Panc1 (cell line): Measurements from ENCODE around the gene HEPHL1. TPM values are rescaled to one million over a fixed set of nuclear protein-coding genes. Genes with fewer than 3 reads are reported as not detected.
"Not testable (repeated sequence)": the region's sequence is repeated elsewhere in the genome, so short reads cannot be mapped to it uniquely, and the experiment has no call there.

Experiments used
- ATAC-seq: fragments of 200-7000 bp; cut with Tn5 transposase; 2 replicates; pipeline ENCODE4 v1.9.1; 2020; ENCODE audit warnings: mild to moderate bottlenecking, moderate library complexity
- BruUV-seq: library from RNA; stranded (reverse); fragments of 400-500 nt; replicated peaks from 2 replicates; lab custom pipeline; 2021; lab: Mats Ljungman, UMichigan
- CTCF ChIA-PET: fragments of 300-600 bp; sonication (Branson Sonifier 250); formaldehyde crosslinking; loops from one replicate; lab custom pipeline; 2022; ENCODE audit warnings: antibody characterized with exemption; lab: Charles Lee
- POLR2A ChIA-PET: fragments of 300-600 bp; sonication (Branson Sonifier 250); formaldehyde crosslinking; loops from one replicate; lab custom pipeline; 2022; ENCODE audit warnings: antibody characterized with exemption; lab: Charles Lee
- DNase-seq: peaks from one replicate; pipeline ENCODE4 v3.0.0-alpha.2; 2010; ENCODE audit warnings: low read depth, low spot score
- H3K27ac ChIP-seq: 2 replicates; pipeline ENCODE4 v1.5.1; 2011; ENCODE audit warnings: mild to moderate bottlenecking, low read length, inconsistent platforms
- H3K27me3 ChIP-seq: fragments of 200-500 bp; sonication (Bioruptor generic); 2 replicates; pipeline ENCODE4 v1.6.0; 2014; ENCODE audit warnings: low read length, inconsistent platforms; ENCODE audit not compliant: control insufficient read depth, insufficient read depth
- H3K36me3 ChIP-seq: fragments of 200-500 bp; sonication (Bioruptor generic); 2 replicates; pipeline ENCODE4 v1.5.1; 2014; ENCODE audit warnings: inconsistent platforms, mild to moderate bottlenecking, low read length, moderate library complexity; ENCODE audit not compliant: control insufficient read depth, insufficient read depth
- H3K4me1 ChIP-seq: 2 replicates; pipeline ENCODE4 v1.5.1; 2011; ENCODE audit warnings: inconsistent platforms, mild to moderate bottlenecking, low read length, moderate library complexity; ENCODE audit not compliant: control insufficient read depth, insufficient read depth
- H3K4me3 ChIP-seq, 2 experiments: 2 replicates each; pipeline ENCODE4 v1.5.1; 2011 to 2012; ENCODE audit warnings: low read depth in 2 of 2, low read length in 2 of 2, mild to moderate bottlenecking in 2 of 2, inconsistent platforms in 1 of 2, moderate library complexity in 1 of 2
- H3K9me3 ChIP-seq: fragments of 200-500 bp; sonication (Bioruptor generic); 2 replicates; pipeline ENCODE4 v1.5.1; 2014; ENCODE audit warnings: low read depth, mild to moderate bottlenecking, inconsistent platforms, low read length, moderate library complexity; ENCODE audit not compliant: control insufficient read depth, insufficient read depth
- POLR2AphosphoS5 ChIP-seq: IDR thresholded peaks from 2 replicates; pipeline ENCODE4 v1.6.1; 2012; ENCODE audit warnings: mild to moderate bottlenecking, low read depth, low read length, moderate library complexity
- SIN3A ChIP-seq: IDR thresholded peaks from 2 replicates; pipeline ENCODE4 v1.6.1; 2012; ENCODE audit warnings: low read depth, mild to moderate bottlenecking, low read length, moderate library complexity, borderline replicate concordance; ENCODE audit not compliant: insufficient read depth
- TCF7L2 ChIP-seq: IDR thresholded peaks from 2 replicates; pipeline ENCODE4 v1.6.1; 2011; ENCODE audit warnings: mild to moderate bottlenecking, low read depth, low read length, inconsistent platforms
- in situ Hi-C: cut with HindIII; loops from 2 replicates; pipeline ENCODE4 v1.10.0; 2016; ENCODE audit warnings: low sequenced_read_pairs, low pct_unique_long_range_greater_than_20kb
- intact Hi-C: fragments of 100-400 bp; cut with micrococcal nuclease; formaldehyde crosslinking; loops from one replicate; pipeline ENCODE4 v1.10.0; 2022; ENCODE audit not compliant: unreplicated experiment
- total RNA-seq: library from RNA; stranded (reverse); gene quantifications from one replicate; pipeline ENCODE4 v1.2.1, GENCODE V29; 2021; ENCODE audit not compliant: unreplicated experiment
- TF ChIP-seq, protein P1 (sequence below), 2 experiments: IDR thresholded peaks; 2 replicates each; pipeline ENCODE4 v1.6.1; 2011 to 2012; ENCODE audit warnings: low read depth in 2 of 2, control low read depth in 1 of 2, low read length in 1 of 2, mild to moderate bottlenecking in 1 of 2, moderate library complexity in 1 of 2; ENCODE audit not compliant: insufficient read depth in 1 of 2
- TF ChIP-seq, protein P2 (sequence below): fragments of 450-650 bp; IDR thresholded peaks from 2 replicates; pipeline ENCODE4 v1.5.1; 2017; ENCODE audit warnings: mild to moderate bottlenecking

Gene HEPHL1
- total RNA-seq, 1 experiment from 2014 or later, result not detected

DNA sequence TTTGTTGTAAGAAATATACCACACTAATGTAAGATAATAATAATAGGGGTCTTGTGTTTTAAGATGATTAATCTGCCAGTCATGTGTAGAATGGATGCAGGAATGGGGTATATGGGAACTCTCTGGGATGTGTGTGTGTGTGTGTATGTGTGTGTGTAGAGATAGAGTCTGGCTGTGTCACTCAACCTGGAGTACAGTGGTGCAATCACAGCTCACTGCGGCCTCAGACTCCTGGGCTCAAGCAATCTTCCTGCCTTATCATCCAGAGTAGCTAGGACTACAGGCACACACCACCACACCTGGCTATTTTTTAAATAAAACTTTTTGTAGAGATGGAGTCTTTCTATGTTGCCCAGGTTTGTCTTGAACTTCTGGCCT lies 96.0 kb downstream of the HEPHL1 start:
- no TSS peak for BruUV-seq
- Histone ChIP-seq H3K4me3 (no peak overlapping the region), H3K4me1 (no peaks in the 10 kb centered on the region), H3K36me3 (no peaks in the 10 kb centered on the region), H3K27me3 (peaks cover 9% of the 10 kb centered on the region), H3K27ac (no peak overlapping the region), H3K9me3 (no peaks in the 10 kb centered on the region)
- ATAC-seq (no peak), DNase-seq (no peak)
- intact Hi-C loops (no loop called here), in situ Hi-C loops (no loop called here)
- CTCF ChIA-PET, result no interaction called here
- TF ChIP-seq TCF7L2 (no peak), SIN3A (no peak), POLR2AphosphoS5 (no peak)
- TF ChIP-seq, protein P1, sequence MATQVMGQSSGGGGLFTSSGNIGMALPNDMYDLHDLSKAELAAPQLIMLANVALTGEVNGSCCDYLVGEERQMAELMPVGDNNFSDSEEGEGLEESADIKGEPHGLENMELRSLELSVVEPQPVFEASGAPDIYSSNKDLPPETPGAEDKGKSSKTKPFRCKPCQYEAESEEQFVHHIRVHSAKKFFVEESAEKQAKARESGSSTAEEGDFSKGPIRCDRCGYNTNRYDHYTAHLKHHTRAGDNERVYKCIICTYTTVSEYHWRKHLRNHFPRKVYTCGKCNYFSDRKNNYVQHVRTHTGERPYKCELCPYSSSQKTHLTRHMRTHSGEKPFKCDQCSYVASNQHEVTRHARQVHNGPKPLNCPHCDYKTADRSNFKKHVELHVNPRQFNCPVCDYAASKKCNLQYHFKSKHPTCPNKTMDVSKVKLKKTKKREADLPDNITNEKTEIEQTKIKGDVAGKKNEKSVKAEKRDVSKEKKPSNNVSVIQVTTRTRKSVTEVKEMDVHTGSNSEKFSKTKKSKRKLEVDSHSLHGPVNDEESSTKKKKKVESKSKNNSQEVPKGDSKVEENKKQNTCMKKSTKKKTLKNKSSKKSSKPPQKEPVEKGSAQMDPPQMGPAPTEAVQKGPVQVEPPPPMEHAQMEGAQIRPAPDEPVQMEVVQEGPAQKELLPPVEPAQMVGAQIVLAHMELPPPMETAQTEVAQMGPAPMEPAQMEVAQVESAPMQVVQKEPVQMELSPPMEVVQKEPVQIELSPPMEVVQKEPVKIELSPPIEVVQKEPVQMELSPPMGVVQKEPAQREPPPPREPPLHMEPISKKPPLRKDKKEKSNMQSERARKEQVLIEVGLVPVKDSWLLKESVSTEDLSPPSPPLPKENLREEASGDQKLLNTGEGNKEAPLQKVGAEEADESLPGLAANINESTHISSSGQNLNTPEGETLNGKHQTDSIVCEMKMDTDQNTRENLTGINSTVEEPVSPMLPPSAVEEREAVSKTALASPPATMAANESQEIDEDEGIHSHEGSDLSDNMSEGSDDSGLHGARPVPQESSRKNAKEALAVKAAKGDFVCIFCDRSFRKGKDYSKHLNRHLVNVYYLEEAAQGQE (IDR thresholded peaks at IDR 0.05; ENCODE audit: insufficient read depth in 1 of 2, low read depth in 2 of 2, low read length in 1 of 2), result no peak
- POLR2A ChIA-PET, result no interaction called here

DNA sequence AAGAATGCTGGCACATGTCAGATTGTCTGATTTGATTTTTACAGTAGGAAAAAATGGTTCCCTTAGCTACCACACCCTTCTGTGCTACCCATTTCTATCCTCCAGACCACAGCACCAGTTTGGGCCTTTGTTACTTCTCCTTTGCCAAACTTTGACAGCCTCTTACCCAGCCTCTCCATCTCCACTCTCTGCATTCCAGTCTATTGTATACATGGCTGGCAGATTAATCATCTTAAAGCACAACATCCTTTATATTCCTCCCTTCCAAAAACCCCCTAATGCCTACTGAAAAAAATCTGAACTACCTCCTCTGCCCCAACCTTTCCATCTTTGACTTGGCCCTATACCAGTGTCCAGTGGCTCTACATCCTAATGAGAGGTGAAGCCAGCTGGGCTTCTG lies 96.7 kb downstream of the HEPHL1 start:
- ChIA-PET POLR2A (no interaction called here), CTCF (no interaction called here)
- no peak overlapping the region for H3K4me3 ChIP-seq
- DNase-seq (no peak), ATAC-seq (no peak)
- H3K36me3 ChIP-seq, result no peaks in the 10 kb centered on the region
- TF ChIP-seq TCF7L2, result no peak
- no peak for TF ChIP-seq POLR2AphosphoS5
- no peak for TF ChIP-seq SIN3A
- TF ChIP-seq, protein P2, sequence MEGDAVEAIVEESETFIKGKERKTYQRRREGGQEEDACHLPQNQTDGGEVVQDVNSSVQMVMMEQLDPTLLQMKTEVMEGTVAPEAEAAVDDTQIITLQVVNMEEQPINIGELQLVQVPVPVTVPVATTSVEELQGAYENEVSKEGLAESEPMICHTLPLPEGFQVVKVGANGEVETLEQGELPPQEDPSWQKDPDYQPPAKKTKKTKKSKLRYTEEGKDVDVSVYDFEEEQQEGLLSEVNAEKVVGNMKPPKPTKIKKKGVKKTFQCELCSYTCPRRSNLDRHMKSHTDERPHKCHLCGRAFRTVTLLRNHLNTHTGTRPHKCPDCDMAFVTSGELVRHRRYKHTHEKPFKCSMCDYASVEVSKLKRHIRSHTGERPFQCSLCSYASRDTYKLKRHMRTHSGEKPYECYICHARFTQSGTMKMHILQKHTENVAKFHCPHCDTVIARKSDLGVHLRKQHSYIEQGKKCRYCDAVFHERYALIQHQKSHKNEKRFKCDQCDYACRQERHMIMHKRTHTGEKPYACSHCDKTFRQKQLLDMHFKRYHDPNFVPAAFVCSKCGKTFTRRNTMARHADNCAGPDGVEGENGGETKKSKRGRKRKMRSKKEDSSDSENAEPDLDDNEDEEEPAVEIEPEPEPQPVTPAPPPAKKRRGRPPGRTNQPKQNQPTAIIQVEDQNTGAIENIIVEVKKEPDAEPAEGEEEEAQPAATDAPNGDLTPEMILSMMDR, result no peak
- no peaks in the 10 kb centered on the region for H3K9me3 ChIP-seq
- no peaks in the 10 kb centered on the region for H3K4me1 ChIP-seq
- H3K27me3 ChIP-seq, result peaks cover 2% of the 10 kb centered on the region
- BruUV-seq, result no TSS peak
- H3K27ac ChIP-seq, result no peak overlapping the region
- in situ Hi-C loops (no loop called here), intact Hi-C loops (no loop called here)

DNA sequence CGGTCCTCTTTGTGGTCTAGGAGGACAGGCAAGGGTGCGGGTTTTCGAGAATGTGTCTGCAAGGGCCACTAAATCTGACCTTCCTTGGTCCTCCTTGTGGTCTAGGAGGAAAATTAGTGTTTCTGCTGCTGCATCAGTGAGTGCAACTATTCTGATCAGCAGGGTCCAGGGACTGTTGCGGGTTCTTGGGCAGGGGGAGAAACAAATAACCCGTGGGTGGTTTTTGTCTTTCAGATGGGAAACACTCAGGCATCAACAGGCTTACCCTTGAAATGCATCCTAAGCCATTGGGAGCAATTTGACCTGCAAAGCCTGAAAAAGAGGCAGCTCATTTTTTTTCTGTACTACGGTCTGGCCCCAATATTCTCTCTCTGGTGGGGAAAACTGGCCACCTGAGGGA lies 98.5 kb downstream of the HEPHL1 start:
- H3K4me3 ChIP-seq, POLR2A ChIA-PET, H3K4me1 ChIP-seq, BruUV-seq, intact Hi-C loops, H3K27me3 ChIP-seq, DNase-seq, ATAC-seq, H3K27ac ChIP-seq, H3K36me3 ChIP-seq, in situ Hi-C loops, H3K9me3 ChIP-seq, CTCF ChIA-PET: not testable (repeated sequence)

DNA sequence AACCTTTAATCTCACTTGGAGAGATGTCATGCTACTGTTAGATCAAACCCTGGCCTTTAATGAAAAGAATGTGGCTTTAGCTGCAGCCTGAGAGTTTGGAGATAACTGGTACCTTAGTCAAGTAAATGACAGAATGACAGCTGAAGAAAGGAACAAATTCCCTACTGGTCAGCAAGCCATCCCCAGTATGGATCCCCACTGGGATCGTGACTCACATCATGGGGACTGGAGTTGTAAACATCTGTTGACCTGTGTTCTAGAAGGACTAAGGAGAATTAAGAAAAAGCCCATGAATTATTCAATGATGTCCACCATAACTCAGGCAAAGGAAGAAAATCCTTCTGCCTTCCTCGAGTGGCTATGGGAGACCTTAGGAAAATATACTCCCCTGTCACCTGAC lies 99.4 kb downstream of the HEPHL1 start:
- H3K4me3 ChIP-seq, POLR2A ChIA-PET, H3K9me3 ChIP-seq, in situ Hi-C loops, H3K27me3 ChIP-seq, ATAC-seq, CTCF ChIA-PET, H3K27ac ChIP-seq, BruUV-seq, intact Hi-C loops, H3K36me3 ChIP-seq, H3K4me1 ChIP-seq, DNase-seq: not testable (repeated sequence)
